Measurements from ENCODE around the gene C1orf185.
A peak's percentile ranks its signal among the peaks of the same experiment; 100 is the strongest.
"Not testable (repeated sequence)": the region's sequence is repeated elsewhere in the genome, so short reads cannot be mapped to it uniquely, and the experiment has no call there.

The C1orf185 gene

GRCh38 chr1:51175278-51175677 lies 73.2 kb downstream of the C1orf185 start:
- ATAC-seq (ENCODE audit: low read depth), result no peak
- Histone ChIP-seq H3K27me3 (ENCODE audit: insufficient read depth, poor library complexity, severe bottlenecking) (no peaks in the 10 kb centered on the region), H3K4me3 (ENCODE audit: severe bottlenecking) (no peak overlapping the region), H3K4me1 (ENCODE audit: insufficient read depth, poor library complexity, severe bottlenecking) (peaks cover 2% of the 10 kb centered on the region), H3K36me3 (ENCODE audit: low read depth) (no peaks in the 10 kb centered on the region), H3K9me3 (ENCODE audit: severe bottlenecking) (no peaks in the 10 kb centered on the region), H3K27ac (ENCODE audit: poor library complexity, severe bottlenecking) (no peak overlapping the region)
- TF ChIP-seq CTCF (IDR thresholded peaks at IDR 0.05; ENCODE audit: poor library complexity, severe bottlenecking), result no peak
- no peak for DNase-seq (ENCODE audit: low spot score)

GRCh38 chr1:51177988-51178387 lies 76.0 kb downstream of the C1orf185 start:
- H3K4me3 ChIP-seq (ENCODE audit: severe bottlenecking); H3K9me3 ChIP-seq (ENCODE audit: severe bottlenecking); ATAC-seq (ENCODE audit: low read depth); DNase-seq (ENCODE audit: low spot score); H3K27ac ChIP-seq (ENCODE audit: poor library complexity, severe bottlenecking); H3K36me3 ChIP-seq (ENCODE audit: low read depth); H3K4me1 ChIP-seq (ENCODE audit: insufficient read depth, poor library complexity, severe bottlenecking); H3K27me3 ChIP-seq (ENCODE audit: insufficient read depth, poor library complexity, severe bottlenecking): not testable (repeated sequence)

- Histone ChIP-seq H3K9me3 (ENCODE audit: severe bottlenecking) (no peaks in the 10 kb centered on the region), H3K36me3 (ENCODE audit: low read depth) (no peaks in the 10 kb centered on the region), H3K4me3 (ENCODE audit: severe bottlenecking) (no peak overlapping the region), H3K27ac (ENCODE audit: poor library complexity, severe bottlenecking) (no peak overlapping the region), H3K27me3 (ENCODE audit: insufficient read depth, poor library complexity, severe bottlenecking) (no peaks in the 10 kb centered on the region), H3K4me1 (ENCODE audit: insufficient read depth, poor library complexity, severe bottlenecking) (no peaks in the 10 kb centered on the region)
- no peak for DNase-seq (ENCODE audit: low spot score)
- TF ChIP-seq CTCF (IDR thresholded peaks at IDR 0.05; ENCODE audit: poor library complexity, severe bottlenecking), result no peak
- ATAC-seq (ENCODE audit: low read depth), result no peak
These were observed 86.2 kb downstream of the C1orf185 start for GRCh38 chr1:51188230-51188629.

GRCh38 chr1:51189421-51190073 lies 87.5 kb downstream of the C1orf185 start:
- H3K4me1 ChIP-seq (ENCODE audit: insufficient read depth, poor library complexity, severe bottlenecking), result no peaks in the 10 kb centered on the region
- H3K27ac ChIP-seq (ENCODE audit: poor library complexity, severe bottlenecking), result no peak overlapping the region
- no peaks in the 10 kb centered on the region for H3K36me3 ChIP-seq (ENCODE audit: low read depth)
- no peaks in the 10 kb centered on the region for H3K9me3 ChIP-seq (ENCODE audit: severe bottlenecking)
- no peak overlapping the region for H3K4me3 ChIP-seq (ENCODE audit: severe bottlenecking)
- no peaks in the 10 kb centered on the region for H3K27me3 ChIP-seq (ENCODE audit: insufficient read depth, poor library complexity, severe bottlenecking)
- DNase-seq (ENCODE audit: low spot score) (no peak), ATAC-seq (ENCODE audit: low read depth) (0 out of 3 replicates have a peak, but pooled peaks have one; percentile 35)
- peak; percentile 97 for TF ChIP-seq CTCF (IDR thresholded peaks at IDR 0.05; ENCODE audit: poor library complexity, severe bottlenecking)

GRCh38 chr1:51190961-51191360 lies 88.9 kb downstream of the C1orf185 start:
- ATAC-seq (ENCODE audit: low read depth) (no peak), DNase-seq (ENCODE audit: low spot score) (no peak)
- Histone ChIP-seq H3K9me3 (ENCODE audit: severe bottlenecking) (no peaks in the 10 kb centered on the region), H3K36me3 (ENCODE audit: low read depth) (no peaks in the 10 kb centered on the region), H3K4me1 (ENCODE audit: insufficient read depth, poor library complexity, severe bottlenecking) (no peaks in the 10 kb centered on the region), H3K4me3 (ENCODE audit: severe bottlenecking) (no peak overlapping the region), H3K27me3 (ENCODE audit: insufficient read depth, poor library complexity, severe bottlenecking) (no peaks in the 10 kb centered on the region), H3K27ac (ENCODE audit: poor library complexity, severe bottlenecking) (no peak overlapping the region)
- no peak for TF ChIP-seq CTCF (IDR thresholded peaks at IDR 0.05; ENCODE audit: poor library complexity, severe bottlenecking)

Data from RWPE2 (cell line).